ENCODE results near the gene ADORA2A.

The ADORA2A gene

GRCh38 chr22:24427500-24428164, at the start of gene ADORA2A:
ADORA2A (plus strand) TSS chr22:24427599; CDS start chr22:24433405, 5,806 bp downstream.
- DNase-seq (ENCODE audit: low read depth, low spot score): no peak

DNA sequence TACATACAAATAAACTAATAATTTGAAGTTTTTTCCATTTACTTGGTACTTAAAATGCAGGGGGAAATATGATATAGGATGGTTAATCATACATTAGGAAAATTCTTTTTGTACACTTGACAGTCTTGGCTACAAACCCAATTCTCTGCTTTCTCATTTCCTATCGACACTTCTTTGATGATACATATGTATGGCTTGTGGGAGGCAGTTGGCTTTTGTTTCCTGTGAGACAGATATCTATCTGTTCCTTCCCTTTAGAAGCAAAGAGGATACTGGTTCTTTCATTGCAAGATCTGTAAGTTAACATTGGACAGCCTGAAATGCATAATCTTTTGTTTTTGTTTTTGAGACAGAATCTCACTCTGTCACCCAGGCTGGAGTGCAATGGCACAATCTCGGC, 47.9 kb upstream of the ADORA2A start:
- no peak for DNase-seq (ENCODE audit: low read depth, low spot score)

DNA sequence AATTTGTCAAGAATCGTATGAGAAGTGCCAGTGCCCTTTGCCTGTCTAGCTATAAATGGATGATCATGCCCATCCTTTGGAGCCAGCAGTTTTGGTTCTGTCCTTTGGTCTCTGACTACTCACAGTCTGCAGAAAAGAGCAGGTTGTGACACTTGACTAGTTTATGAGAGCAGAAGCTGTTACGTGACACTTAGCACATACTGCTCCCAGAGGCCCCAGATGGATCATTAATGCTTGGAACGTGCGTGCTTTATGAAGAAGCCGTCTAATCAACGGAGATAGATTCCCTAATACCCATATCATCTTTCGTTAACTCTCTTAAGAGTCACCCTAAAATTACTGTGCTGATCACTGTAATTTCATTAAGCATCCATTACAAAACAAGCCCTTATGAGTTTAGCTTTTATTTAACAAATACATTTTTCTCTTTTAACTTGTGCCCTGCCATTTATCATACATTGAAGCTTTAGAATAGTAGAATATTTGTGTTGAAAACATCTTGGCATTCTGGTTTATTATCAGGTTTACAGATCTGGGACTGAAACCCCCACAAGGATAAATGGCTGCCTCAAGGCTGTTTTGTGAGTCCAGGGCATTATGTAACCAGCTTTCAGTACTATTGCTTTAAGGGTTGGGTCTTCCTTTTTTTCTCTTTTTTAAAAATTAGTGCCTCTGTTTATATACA, 47.0 kb upstream of the ADORA2A start:
- DNase-seq (ENCODE audit: low read depth, low spot score): no peak

GRCh38 chr22:24380905-24381230, 46.5 kb upstream of the ADORA2A start:
- no peak for DNase-seq (ENCODE audit: low read depth, low spot score)

DNA sequence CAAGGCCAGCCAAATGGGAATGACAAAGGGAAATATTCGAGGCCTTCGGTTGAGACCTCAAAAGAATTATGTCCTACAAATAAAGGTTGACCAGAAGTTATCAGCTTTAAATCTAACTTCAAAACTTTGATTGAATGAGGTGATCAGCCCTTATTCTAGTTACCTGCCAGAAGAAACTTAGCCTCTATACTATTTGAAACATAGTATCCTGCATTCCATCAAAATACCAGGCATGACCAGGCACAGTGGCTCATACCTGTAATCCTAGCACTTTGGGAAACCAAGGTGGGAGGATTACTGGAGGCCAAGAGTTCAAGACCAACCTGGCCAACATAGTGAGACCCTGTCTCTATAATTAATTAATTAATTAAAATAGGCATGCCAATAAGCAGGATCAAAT, 44.3 kb upstream of the ADORA2A start:
- DNase-seq (ENCODE audit: low read depth, low spot score): no peak

DNA sequence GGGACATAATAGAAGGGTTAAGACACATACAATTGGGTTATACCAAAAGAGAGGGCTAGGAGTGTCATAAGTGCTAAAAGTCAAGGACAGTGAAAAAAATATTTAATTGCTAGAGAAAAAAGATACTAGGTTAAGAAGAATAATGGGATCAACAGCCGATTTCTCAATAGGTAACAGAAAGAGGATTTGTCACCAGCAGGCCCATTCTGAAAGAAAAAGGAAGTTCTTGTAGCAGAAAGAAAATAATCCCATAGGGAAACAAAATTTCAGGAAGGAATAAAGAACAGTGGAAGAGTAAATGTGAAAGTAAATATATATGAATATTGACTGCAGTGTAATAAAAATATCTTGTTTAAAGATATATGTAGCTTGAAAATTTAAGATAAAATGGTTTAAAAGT, 43.3 kb upstream of the ADORA2A start:
- no peak for DNase-seq (ENCODE audit: low read depth, low spot score)

DNA sequence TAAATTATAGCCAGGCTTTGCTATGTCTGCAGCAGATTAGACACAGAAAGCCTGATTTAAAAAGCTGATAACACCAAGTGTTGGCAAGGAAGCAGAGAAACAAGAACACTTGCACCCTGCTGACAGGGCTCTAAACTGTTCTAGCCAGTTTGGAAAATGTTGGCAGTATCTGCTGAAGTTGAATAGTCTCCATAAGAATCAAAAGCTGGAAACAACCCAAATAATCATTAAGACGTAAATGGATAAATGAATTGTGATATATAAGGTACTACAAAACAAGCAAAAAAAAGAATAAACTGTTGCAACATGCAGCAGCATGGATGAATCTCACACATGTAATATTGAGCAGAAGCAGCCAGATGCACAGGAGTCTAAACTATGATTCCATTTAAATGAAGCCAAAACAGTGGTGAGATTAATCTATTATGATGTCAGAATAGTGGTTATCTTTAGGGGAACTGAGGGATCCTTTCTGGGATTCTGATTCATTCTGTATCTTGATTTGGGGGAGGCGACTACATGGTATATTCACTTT, 40.4 kb upstream of the ADORA2A start:
- no peak for DNase-seq (ENCODE audit: low read depth, low spot score)

DNA sequence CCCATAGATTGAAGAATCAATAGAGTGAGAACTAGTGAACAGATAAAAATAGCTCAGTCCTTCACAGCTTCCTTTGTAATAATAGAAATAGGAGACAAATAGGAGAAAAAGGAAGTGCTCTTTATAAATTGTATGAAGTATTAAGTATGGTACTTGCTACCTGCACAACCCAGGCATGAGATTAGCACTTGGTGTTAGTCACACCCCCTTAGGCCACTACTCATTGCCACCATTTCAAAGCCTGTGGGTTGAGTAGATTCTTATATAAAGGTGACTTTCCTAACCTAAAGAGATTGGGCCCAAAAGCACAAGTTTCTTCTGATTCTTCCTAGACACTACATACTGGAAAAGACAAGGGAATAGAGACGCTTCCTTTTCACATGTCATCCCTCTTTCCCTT, 37.7 kb upstream of the ADORA2A start:
- no peak for DNase-seq (ENCODE audit: low read depth, low spot score)

- DNase-seq (ENCODE audit: low read depth, low spot score): no peak
Observed at GRCh38 chr22:24390156-24390555, 37.2 kb upstream of the ADORA2A start.

DNA sequence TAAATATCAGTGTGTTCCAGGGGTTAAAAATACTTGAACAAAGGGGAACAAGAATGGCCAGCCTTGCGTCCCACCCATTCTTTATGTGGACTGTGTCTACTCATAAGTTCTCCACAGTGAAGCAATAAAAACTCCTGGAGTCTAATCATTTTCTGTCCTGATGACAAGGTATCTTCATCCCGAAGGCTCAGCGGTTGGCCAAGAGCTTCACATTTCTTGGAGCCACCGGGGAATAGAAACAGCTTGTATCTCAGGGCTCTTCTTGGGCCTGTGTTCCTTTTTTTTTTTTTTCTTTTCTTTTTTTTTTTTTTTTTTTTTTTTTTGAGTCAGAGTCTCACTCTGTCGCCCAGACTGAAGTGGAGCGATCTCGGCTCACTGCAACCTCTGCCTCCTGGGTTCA, 36.8 kb upstream of the ADORA2A start:
- DNase-seq (ENCODE audit: low read depth, low spot score): no peak

DNA sequence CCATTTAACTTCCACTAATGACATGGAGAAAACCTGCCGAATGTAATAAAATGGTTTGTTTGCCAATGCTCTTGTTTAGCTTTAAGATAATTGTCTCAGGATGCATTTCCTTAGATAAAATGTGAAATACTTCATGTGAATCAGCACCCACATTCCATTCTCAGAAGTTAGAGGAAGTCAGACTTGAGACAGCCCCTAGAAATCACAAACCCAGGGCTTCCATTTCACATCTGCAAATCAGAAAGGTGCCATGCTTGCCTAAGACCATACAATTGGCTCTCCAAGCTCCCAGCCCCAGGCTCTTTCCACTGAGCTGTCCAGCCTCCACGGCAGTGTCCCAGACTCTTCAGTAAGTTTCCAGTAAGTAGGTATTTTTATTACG, 35.6 kb upstream of the ADORA2A start:
- no peak for DNase-seq (ENCODE audit: low read depth, low spot score)

GRCh38 chr22:24392218-24392931, 35.0 kb upstream of the ADORA2A start:
- no peak for DNase-seq (ENCODE audit: low read depth, low spot score)

DNA sequence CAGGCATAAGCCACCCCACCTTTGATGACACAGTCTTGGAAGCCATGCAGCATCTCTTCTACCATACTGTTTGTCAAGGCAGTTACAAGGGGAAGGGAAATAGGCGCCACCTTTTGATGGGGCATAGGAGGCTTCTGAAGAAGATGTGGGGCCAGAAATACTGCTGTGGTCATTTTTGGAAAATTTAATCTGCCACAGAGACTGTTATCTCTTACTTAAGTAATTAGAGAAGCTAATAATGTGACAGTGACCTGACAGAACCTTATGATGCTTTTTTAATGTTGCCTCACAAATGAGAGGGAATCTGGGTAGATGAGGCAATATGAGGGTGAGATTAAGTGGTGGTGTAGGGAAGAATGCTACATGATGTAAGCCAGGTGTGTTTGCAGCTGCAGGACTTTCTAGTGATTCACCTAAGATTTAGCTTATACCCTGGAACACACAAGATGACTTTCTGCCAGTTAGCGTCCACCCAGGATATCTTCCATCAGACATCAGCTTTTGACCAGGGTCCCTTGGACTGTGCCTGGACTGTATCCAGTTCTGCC, 34.3 kb upstream of the ADORA2A start:
- no peak for DNase-seq (ENCODE audit: low read depth, low spot score)

DNA sequence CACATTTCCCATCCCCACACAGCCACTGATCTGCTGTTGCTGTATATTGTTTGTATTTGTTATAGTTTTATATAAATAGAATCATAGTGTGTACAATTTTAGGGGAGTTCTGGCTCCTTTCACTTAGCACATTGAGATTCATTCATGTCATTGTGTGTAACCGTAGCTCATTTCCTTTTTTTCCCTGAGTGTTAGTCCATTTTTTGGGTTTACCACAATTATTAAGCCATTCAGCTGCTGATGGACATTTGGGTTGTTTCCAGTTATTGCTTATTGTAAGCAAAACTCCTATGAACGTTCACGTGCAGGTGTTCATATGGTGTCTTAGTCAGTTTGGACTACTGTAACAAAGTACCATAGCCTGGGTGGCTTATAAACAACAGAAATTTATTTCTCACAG, 33.6 kb upstream of the ADORA2A start:
- no peak for DNase-seq (ENCODE audit: low read depth, low spot score)

- no peak for DNase-seq (ENCODE audit: low read depth, low spot score)
Observed at GRCh38 chr22:24394254-24394653, 33.1 kb upstream of the ADORA2A start.

GRCh38 chr22:24398409-24398808, 29.0 kb upstream of the ADORA2A start:
- no peak for DNase-seq (ENCODE audit: low read depth, low spot score)

- DNase-seq (ENCODE audit: low read depth, low spot score): no peak
Observed at GRCh38 chr22:24400034-24400725, 27.2 kb upstream of the ADORA2A start.

GRCh38 chr22:24400726-24401596, 26.4 kb upstream of the ADORA2A start:
- DNase-seq (ENCODE audit: low read depth, low spot score): no peak

DNA sequence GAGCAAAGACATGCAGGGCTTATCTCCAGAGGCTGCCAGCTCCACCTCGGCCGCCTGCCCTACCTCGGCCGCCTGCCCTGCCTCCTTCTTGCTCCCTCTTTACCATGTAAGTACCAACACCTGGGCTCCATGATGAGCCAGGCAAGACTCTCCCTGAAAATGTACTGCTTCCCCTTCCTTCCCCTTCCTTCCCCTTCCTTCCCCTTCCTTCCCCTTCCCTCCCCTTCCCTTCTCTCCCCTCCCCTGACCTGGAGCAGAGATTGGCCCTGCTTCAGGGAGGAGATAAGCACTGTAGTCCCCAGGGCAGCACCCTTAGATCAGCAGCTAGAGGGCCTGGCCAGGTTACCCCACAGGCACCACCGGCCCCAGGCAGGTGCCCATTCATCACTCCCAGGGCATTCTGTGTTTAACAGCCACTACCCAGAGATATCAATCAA, 25.4 kb upstream of the ADORA2A start:
- DNase-seq (ENCODE audit: low read depth, low spot score): no peak

DNA sequence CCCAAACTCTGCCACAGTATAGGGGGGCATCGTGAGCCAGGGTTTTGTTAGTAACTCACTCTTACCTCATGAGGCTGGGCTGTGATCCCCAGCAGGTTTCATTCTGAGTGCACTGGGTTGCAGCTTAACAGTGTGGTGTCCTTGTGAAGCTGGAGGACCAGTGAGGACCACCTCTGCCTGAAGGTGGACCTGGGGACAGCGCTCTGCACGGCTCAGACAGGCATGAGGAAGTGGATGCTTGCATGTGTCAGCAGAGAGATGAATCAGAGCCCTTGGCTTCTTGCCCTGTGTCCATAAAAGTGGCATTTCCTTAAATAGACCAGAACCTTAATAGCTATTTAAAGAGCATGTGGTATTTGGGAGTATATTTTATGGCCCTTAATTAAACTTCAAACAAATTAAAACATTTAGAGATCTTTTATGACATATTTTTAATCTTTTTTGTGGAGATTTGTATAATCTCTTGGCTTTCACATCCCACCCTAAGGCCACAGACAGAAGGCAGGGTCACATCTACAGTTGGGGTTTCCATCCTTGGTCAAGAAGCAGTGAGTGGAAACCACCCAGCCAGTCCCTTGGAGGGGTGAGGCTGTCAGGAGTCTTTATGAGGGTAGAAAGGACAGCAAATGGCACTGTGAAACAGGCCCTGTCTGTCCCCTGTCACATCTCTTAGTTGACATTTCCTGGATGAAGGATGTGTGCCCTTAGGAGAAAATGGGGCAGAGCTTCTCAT, 24.8 kb upstream of the ADORA2A start:
- peak; percentile 93 for DNase-seq (ENCODE audit: low read depth, low spot score)
